HG03460 (cell line): ENCODE measurements around the gene SELENOV.
A peak's percentile ranks its signal among the peaks of the same experiment; 100 is the strongest.

Experiments
- ATAC-seq: cut with Tn5 transposase; IDR thresholded peaks from one replicate; pipeline ENCODE4 v1.9.1; 2021; ENCODE audit not compliant: unreplicated experiment

The SELENOV gene

DNA sequence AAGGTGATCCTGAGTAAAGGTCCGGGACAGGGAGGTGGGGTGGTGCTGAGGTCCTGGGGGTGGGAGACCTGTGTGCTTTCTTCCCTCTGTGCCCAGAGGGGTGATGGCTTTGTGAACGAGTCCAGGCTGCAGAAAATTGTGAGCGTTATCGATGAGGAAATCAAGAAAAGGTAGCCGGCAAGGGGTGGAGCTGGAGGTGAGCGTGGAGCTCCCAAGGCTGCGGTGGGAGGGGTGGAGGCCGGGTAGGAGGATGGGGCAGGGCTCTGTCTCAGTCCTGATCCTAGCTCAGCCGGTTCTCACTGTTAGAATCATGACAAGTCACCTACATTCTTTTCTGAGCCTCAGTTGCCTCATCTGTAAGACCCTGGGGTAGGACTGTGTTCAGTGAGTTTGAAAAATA lies 4.0 kb downstream of the SELENOV start:
- no peak for ATAC-seq

DNA sequence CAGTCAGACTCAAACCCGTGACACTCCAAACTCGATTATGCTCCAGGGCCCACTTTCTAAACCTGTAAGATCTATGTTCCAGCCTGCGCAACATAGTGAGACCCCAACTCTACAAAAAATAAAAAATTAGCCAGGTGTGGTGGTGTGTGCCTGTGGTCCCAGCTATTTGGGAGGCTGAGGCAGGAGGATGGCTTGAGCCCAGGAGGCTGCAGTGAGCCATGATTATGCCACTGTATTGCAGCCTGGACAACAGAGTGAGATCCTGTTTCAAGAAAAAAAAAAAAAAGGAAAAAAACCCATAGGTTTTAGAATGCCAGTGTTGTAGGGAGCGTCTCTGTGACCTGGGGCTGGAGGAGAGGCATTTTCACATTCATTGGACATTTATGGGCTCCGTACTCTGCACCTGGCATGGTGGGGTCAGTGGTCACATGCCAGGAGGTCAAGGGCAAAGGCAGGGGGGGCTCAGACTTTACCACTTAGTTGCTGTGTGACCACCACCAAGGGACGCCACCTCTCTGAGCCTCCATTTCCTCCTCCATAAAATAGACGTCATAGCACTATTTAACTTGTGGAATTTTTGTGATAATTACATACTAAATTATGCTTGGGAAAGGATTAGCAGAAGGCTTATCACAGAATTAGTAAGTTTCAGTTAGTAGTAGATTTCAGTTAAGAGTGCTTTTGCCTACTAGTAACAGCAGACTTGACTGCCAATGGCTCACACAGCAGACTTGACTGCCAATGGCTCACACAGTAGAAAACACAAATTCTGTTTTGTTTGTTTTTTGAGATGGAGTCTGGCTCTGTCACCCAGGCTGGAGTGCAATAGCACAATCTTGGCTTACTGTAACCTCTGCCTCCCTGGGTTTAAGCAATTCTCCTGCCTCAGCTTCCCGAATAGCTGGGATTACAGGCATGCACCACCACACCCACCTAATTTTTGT lies 5.9 kb downstream of the SELENOV start:
- ATAC-seq: no peak

DNA sequence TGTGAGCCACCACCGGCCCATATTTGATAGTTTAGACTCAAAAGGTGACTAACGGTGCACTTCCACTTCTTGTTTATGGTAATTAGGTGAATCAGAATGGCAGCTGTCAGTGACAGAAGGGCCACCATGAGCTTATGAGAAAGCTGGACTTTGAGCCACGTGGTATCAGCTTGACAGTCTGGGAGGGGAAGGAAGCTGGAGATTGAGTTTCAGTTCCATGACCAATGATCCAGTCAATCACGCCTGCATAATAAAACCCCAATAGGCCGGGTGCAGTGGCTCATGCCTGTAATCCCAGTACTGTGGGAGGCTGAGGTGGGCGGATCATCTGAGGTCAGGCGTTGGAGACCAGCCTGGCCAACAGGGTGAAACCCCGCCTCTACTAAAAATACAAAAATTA lies 9.6 kb downstream of the SELENOV start:
- no peak for ATAC-seq

DNA sequence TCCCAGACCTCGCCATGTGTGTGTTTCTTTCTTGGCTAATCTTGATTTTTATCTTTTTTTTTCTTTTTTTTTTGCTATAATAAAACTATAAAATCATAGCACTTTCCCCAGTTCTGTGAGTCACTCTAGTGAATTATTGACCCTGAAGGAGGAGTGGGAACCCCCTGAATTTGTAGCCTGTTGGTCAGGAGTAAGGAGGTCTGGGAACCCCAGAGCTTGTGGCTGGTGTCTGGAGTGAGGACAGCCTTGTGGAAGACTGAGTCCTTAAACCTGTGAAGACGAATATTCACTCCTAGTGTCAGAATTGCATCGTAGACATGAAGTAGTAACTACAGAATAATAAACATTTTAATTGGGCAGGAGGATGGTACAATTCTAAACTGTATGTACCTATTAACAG lies 10.3 kb downstream of the SELENOV start:
- no peak for ATAC-seq

DNA sequence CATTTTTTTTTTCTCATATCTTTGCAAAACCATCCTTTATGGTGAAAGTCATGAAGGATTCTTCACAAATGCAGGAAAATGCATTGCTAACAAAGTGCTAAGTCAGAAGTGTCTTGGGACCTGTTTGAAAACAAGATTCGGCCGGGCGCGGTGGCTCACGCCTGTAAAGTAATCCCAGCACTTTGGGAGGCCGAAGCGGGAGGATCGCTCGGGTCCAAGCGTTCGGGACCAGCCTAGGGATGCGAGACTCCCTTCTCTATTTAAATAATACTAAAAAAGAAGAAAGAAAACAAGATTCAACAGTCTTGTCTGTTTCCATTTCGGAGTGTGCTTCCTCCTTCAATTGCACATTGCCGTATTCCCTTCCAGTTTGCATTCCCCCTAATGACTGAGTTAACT lies 16.9 kb downstream of the SELENOV start:
- no peak for ATAC-seq

DNA sequence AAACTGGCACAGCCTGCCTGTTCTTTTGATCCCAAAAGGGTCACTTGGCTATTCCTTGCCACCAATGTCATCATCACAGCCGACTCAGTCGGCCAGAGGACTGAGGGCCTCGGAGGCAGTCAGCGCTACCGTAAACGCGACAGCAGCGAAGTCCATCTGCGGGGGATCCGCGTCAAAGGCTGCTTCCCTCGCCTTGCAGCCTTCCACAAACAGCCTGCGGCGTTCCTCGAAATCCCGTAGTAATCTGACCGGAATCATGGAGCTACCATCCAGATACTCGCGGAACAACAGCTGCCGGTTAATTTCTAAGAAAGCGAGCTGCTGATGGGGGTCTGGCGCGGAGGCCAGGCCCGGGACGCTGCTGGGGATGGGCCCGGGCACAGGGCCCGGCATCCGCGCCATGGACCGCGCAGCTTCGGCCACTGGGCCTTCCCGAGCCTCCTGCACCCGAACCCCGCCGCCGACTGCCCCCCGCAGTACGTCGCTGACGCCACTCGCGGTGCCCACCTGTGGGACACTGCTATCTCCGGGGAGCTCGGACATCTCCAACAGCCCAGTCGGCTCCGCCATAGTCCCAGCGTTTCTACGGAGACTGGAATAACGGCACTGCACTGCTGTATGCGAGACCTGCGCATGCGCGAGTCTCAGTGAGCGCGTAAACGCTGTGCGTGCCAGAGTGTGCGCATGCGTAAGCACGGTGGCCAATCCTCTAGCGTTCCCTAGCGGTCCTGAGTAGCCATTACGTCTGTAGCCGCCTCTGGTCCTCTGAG lies 17.5 kb downstream of the SELENOV start, which contains the start of gene EID2B:
Gene EID2B (minus strand): TSS at position 620 of the 770 bp plus-strand sequence. CDS start 50 bp downstream, at position 570.
- peak; percentile 81 for ATAC-seq

DNA sequence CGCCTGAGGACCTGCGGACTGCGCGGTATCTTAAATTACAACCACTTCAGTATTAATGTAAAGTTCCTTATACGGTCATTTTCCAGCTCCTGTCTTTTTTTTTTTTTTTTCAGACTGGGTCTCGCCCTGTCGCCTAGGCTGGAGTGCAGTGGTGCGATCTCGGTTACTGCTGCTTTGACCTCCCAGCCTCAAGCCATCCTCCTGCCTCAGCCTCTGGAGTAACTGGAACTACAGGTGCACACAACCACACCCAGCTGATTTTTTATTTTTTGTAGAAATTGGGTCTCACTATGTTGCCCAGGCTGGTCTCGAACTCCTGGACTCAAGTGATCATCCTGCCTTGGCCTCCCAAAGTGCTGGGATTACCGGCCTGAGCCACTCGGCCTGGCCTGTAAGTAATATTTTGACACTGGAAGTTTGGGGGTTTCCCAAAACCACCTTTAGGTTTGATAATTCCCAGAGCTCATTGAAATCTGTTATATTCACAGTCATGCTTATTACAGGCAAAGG lies 18.1 kb downstream of the SELENOV start:
- no peak for ATAC-seq

DNA sequence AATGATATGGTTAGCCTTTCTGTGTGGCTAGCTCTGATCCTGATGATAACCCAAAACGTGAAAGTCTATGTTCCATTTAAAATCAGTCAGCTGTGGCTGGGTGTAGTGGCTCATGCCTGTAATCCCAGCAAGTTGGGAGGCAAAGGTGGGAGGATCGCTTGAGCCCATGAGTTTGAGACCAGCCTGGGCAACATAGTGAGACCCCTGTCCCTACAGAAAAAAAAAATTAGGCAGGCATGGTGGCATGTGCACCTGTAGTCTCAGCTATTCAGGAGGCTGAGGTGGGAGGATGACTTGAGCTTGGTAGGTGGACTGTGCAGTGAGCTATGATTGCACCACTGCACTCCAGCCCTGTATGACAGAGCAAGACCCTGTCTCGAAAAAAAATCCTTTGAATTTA lies 18.9 kb downstream of the SELENOV start:
- no peak for ATAC-seq

DNA sequence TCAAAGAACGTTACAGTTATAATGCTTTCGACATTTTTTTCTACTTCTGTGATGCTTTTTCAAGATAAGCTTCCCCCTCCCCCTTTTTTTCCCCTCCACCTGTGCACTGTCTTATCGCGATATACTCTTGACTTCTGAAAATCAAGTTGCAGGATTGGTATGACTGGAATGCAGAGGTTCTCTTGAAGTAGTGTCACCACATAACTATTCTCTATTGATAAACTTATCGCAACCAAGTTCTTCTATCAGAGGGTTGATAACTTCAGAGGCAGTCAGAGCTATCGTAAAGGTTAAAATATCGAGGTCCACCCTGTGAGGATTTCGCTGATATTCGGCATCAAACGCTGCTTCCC lies 24.2 kb downstream of the SELENOV start:
- no peak for ATAC-seq

DNA sequence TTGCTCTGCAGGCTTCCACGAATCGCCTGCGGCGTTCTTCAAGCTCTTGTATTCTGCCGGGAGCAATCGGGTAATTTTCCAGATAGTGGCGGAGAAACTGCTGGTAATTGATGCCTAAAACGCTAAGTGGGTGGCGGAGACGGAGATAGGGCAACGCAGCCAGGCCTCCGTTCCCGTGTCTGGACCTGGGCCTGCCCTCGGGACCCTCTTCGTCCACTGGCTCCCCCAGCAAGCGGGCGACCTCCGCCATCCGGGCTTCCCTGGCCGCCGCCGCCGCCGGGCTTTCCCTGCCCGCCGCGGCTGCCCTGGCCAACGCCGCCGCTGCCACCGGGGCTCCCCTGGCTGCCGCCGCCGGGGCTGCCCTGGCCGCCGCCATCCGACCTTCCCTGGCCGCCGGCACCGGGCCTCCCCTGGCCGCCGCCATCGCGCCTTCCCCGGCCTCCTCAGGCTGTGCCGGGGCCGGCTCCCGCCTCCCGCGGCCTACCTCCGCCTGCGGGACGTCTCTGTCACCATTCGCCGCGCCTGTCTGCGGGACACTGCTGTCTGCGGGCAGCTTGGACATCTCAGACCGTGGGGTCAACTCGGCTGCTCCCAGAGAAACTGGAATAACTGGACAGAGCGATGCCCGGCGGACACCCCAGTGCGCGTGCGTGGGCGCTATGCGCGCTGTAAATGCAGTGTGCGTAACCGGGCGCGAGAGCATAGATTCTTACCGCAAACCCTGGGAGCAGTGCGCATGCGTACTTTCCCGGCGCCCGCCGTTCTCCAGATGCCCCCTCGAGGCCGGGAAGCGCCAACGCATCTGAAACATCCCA lies 24.8 kb downstream of the SELENOV start, which contains the start of gene EID2:
Gene EID2 (minus strand): TSS at position 644 of the 815 bp plus-strand sequence. CDS start 82 bp downstream, at position 562.
- peak; percentile 86 for ATAC-seq

DNA sequence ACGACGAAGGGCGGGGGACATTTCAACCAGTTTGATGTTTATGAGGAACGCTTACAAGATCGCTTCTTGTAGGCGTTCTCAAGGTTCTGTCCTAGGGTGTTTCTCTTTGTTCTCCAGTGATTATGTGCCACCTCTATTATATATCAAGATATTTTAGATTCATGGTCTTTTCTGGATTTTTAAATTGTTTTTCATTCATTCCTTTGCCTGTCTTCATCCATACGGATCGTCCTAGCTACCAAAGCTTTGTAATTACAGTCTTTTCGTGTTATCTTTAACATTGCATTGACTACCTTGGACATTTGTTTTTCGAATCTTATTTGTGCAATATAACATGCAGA lies 25.4 kb downstream of the SELENOV start:
- ATAC-seq: no peak

DNA sequence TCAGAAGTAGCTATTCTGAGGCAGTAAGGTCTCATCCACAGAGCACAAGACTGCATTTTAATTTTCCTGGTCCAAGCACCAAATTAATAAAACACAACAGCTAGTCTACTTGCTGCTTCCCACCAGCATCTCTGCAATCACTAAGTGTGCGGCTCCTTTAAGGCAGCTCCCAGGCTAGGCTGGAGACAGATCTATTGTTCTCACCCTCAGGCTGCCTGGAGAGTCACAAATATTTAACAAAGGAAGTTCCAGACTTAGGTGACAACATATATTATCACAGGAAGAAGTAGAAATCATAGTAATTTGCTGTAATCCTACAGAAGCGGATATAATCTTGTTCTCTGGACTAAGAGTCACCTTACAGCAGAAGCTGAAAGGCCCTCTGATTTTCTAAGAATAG lies 27.3 kb downstream of the SELENOV start:
- ATAC-seq: no peak

DNA sequence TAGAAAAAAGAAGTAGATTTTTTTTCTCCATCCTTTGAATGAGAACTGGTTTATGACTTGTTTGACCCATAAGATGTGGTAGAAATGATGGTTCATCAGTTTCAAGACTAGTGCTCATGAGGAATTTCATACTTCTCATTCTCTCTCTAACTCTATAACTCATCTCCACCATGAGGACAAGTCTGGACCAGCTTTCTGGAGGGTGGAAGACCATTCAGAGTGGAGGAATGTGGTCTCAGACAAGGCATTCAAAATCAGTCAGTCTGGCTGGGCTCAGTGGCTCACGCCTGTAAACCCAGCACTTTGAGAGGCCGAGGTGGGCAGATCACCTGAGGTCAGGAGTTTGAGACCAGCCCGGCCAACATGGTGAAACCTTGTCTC lies 28.5 kb downstream of the SELENOV start:
- no peak for ATAC-seq

DNA sequence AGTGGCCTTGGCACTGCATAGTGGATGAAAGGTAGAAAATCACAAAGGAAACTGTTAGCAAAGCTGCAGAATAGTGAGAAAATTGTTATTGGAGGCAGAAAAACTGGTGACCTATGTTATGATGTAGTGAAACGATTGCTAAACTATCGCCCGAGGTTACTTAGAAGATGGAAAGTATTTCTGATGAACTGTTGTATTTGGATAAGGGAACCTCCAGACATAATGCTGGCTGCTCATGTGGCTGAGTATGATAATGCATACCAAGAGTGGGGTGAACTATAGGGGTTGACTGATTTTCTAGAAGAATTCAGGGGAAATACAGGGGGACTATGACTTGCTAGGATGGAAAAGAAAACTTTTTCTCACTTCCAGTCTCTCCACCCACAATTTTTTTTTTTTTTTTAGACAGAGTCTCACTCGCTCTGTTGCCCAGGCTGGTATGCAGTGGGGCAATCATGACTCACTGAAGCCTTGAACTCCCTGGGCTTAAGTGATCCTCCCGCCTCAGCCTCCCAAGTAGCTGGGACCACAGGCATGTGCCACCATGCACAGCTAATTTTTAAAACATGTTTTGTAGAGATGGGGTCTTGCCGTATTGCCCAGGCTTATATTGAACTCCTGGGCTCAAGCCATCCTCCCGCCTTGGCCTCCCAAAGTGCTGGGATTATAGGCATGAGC lies 29.4 kb downstream of the SELENOV start:
- no peak for ATAC-seq

DNA sequence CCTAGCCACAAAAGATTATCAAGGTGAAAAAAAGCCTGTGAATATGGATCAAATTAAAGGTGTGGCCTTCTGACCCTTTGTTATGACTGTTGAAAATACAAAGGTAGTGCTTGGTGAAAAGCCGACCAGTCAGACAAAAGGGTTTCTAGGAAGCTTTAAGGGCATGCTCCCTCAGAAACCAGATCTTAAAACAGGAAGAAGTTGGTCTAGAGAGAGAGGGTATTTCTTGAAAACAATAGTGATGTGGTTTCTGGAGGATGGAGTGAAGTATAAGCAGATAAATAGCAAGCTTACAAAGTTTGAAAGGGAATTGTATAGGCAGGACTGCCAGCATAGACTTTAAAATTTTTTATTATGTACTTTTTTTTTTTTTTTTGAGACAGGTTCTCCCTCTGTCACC lies 30.0 kb downstream of the SELENOV start:
- no peak for ATAC-seq

DNA sequence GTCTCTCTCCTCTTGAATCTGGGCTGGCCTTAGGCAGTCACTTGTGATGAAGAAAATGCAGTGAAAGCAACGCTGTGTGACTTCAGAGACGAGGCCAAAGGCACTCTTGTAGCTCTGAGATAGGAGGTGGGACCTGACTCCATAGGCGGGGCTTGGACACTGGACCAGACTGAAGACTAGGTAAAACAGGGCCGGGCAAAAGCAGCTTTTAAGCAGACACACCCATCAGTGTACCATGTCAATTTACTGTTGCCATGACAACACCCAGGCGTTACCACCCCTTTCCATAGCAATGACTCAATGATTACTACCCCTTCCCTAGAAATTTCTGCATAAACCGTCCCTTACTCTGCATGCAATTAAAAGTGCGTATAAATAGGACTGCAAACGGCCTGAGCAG lies 31.7 kb downstream of the SELENOV start:
- no peak for ATAC-seq

DNA sequence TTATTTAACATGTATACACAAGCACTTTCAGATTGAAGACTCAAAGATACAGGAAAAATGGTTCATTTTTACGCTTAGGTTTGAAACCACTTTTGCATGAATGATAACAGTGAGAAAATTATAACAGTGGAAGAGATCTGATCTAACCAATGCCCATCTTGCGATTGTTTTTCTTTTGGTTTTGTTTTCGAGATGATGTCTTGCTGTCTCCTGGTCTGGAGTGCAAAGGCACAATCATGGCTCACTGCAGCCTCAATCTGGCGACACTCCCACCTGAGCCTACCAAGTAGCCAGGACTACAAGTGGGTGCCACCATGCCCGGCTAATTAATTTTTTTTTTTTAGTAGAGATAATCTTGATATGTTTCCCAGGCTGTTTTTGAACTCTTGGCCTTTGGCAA lies 35.3 kb downstream of the SELENOV start:
- no peak for ATAC-seq

DNA sequence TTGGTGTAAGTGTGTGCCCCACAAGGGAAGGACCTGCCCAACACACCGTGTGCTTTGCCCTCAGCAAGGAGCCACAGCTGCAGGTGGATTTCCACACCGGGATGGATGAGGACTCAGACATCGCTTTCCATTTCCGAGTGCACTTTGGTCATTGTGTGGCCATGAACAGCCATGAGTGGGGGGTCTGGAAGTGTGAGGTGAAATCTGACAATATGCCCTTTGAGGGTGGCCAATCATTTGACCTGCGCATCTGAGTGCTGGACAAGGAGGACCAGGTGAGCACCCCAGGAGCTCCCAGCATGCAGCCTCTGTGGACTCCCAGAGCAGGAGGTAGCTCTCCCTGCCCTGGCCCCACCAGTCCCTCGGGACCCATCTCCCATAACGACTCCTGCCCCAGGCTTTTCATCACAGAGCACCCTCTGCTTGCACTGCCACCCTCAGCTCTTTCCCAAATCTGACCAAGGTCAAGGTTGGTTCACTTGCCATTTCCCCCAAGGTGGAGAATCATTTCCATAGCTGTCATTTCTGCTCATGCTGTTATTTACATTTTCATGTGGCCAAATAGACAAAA lies 38.2 kb downstream of the SELENOV start:
- no peak for ATAC-seq

DNA sequence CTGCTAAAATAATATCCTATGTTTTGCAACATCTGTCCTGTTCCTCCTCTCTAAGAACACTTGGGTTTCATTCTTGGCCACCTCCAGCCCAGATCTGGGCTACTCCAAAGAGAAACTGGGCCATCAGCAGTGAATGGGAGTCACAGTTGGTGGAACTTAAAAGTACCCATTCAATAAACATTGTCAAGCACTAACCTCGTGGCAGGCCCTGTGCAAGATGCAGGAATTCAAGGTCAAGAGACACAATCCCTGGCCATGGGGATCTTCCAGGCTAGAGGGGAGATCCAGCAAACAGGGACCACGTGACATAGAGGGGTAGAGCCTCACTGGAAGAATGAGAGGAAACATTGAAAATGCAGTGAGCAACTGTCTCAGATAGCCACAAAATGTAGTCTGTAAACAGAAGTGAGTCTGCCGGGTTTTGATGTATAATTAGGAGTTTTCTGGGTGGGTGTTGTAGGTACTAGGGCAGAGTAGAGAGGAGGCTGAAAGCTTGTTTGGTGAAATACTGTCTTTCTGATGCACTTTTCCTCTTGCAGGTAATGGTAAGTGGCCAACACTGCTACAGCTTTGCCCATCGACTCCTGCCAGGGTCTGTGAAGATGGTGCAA lies 39.9 kb downstream of the SELENOV start:
- ATAC-seq: no peak

DNA sequence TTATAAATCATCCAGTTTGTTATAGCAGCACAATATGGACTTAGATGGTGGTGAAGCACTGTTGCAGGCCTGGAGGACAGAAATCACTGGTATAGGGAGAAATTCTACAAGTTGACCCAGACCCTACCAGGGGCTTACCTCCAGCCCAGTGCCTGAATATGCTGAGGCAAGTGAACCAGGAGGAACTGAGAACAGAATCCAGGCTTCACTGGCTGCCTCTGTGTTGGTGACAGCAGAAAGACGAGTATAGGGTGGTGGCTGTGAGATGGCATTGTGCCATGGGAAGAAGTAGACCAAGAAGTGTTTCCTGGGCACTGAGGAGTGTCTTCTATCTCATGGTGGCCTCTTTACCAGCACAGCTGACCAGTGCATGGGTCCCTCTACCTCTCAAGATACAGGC lies 40.9 kb downstream of the SELENOV start:
- ATAC-seq: no peak
